HG03095 (cell line): ENCODE data around the gene CD22.

Source experiments
- ATAC-seq: cut with Tn5 transposase; IDR thresholded peaks from one replicate; pipeline ENCODE4 v1.9.1; 2021; ENCODE audit warnings: moderate library complexity; ENCODE audit not compliant: unreplicated experiment

The CD22 gene

GRCh38 chr19:35380450-35381124, 51.6 kb downstream of the CD22 start:
- ATAC-seq = no peak

- no peak for ATAC-seq
Observed at GRCh38 chr19:35381318-35381717, 52.3 kb downstream of the CD22 start.

- ATAC-seq = no peak
Observed at GRCh38 chr19:35381926-35382325, 52.9 kb downstream of the CD22 start.

GRCh38 chr19:35383536-35383935, 54.5 kb downstream of the CD22 start:
- ATAC-seq = no peak

GRCh38 chr19:35388277-35389054, 59.5 kb downstream of the CD22 start:
- no peak for ATAC-seq

- ATAC-seq = no peak
Observed at GRCh38 chr19:35389192-35389861, 60.3 kb downstream of the CD22 start.

GRCh38 chr19:35392742-35393715, 64.0 kb downstream of the CD22 start:
- ATAC-seq = no peak

- ATAC-seq = no peak
Observed at GRCh38 chr19:35395382-35396199, 66.6 kb downstream of the CD22 start.

GRCh38 chr19:35396240-35396885, 67.4 kb downstream of the CD22 start:
- no peak for ATAC-seq
